Mesenchymal stem cell (in vitro differentiated cells and primary cell): ENCODE results near the gene COL24A1.

ENCODE experiments used
- DNase-seq: peaks from one replicate; pipeline ENCODE4 v3.0.0-alpha.2; 2013
- H2AFZ ChIP-seq: one replicate; pipeline ENCODE4 v1.6.1; 2013; ENCODE audit warnings: low read depth, mild to moderate bottlenecking, control low read depth, inconsistent platforms, low read length, moderate library complexity
- H2AK5ac ChIP-seq: 2 replicates; pipeline ENCODE4 v1.6.1; 2013; ENCODE audit warnings: low read length, moderate library complexity, mild to moderate bottlenecking, inconsistent platforms; ENCODE audit not compliant: severe bottlenecking
- H2BK120ac ChIP-seq: one replicate; pipeline ENCODE4 v1.6.1; 2013; ENCODE audit warnings: low read depth, mild to moderate bottlenecking, inconsistent platforms, low read length, moderate library complexity
- H2BK12ac ChIP-seq, 2 experiments: one replicate each; pipeline ENCODE4 v1.6.1; 2013; ENCODE audit warnings: inconsistent platforms in 2 of 2, low read length in 2 of 2, mild to moderate bottlenecking in 2 of 2, moderate library complexity in 2 of 2, control low read depth in 1 of 2
- H2BK15ac ChIP-seq: one replicate; pipeline ENCODE4 v1.6.1; 2013; ENCODE audit warnings: mild to moderate bottlenecking, low read depth, inconsistent platforms; ENCODE audit not compliant: poor library complexity, severe bottlenecking
- H2BK5ac ChIP-seq: 2 replicates; pipeline ENCODE4 v1.6.1; 2013; ENCODE audit warnings: low read depth, mild to moderate bottlenecking, low read length, control low read depth, inconsistent platforms; ENCODE audit not compliant: poor library complexity, severe bottlenecking
- H3K14ac ChIP-seq, 2 experiments: one replicate each; pipeline ENCODE4 v1.6.1; 2013; ENCODE audit warnings: inconsistent platforms in 2 of 2, low read length in 2 of 2, control low read depth in 1 of 2, mild to moderate bottlenecking in 1 of 2, moderate library complexity in 1 of 2
- H3K18ac ChIP-seq, 2 experiments: one replicate each; pipeline ENCODE4 v1.6.1; 2013; ENCODE audit warnings: inconsistent platforms in 2 of 2, low read length in 2 of 2, control low read depth in 1 of 2, low read depth in 1 of 2, mild to moderate bottlenecking in 1 of 2
- H3K23ac ChIP-seq, 2 experiments: one replicate each; pipeline ENCODE4 v1.6.1; 2013; ENCODE audit warnings: inconsistent platforms in 2 of 2, low read length in 2 of 2, mild to moderate bottlenecking in 2 of 2, moderate library complexity in 2 of 2, control low read depth in 1 of 2
- H3K27ac ChIP-seq: 2 replicates; pipeline ENCODE4 v1.5.1; 2013; ENCODE audit warnings: mild to moderate bottlenecking, moderate library complexity, low read length, control low read depth, inconsistent platforms; ENCODE audit not compliant: poor library complexity, severe bottlenecking
- H3K27me3 ChIP-seq, 2 experiments: 2 replicates each; pipeline versions ENCODE4 v1.6.1 to v1.7.0; 2013; ENCODE audit warnings: low read length in 2 of 2, mild to moderate bottlenecking in 2 of 2, moderate library complexity in 2 of 2, control low read depth in 1 of 2, inconsistent platforms in 1 of 2; ENCODE audit not compliant: control insufficient read depth in 1 of 2, insufficient read depth in 1 of 2
- H3K36me3 ChIP-seq, 2 experiments: 2 replicates each; pipeline versions ENCODE4 v1.6.1 to v1.7.0; 2013; ENCODE audit warnings: low read length in 2 of 2, control low read depth in 1 of 2, inconsistent platforms in 1 of 2, low read depth in 1 of 2, mild to moderate bottlenecking in 1 of 2; ENCODE audit not compliant: insufficient read depth in 2 of 2, control insufficient read depth in 1 of 2
- H3K4ac ChIP-seq, 2 experiments: one replicate each; pipeline ENCODE4 v1.6.1; 2013; ENCODE audit warnings: inconsistent platforms in 2 of 2, low read length in 2 of 2, mild to moderate bottlenecking in 2 of 2, moderate library complexity in 2 of 2, control low read depth in 1 of 2, low read depth in 1 of 2
- H3K4me1 ChIP-seq: 2 replicates; pipeline ENCODE4 v1.6.1; 2013; ENCODE audit warnings: low read depth, low read length, control low read depth; ENCODE audit not compliant: control insufficient read depth, insufficient read depth
- H3K4me2 ChIP-seq: 2 replicates; pipeline ENCODE4 v1.6.1; 2013; ENCODE audit warnings: low read length, mild to moderate bottlenecking, inconsistent platforms; ENCODE audit not compliant: poor library complexity, severe bottlenecking
- H3K4me3 ChIP-seq, 2 experiments: 2 replicates each; pipeline versions ENCODE4 v1.5.1 to v1.7.0; 2013; ENCODE audit warnings: low read length in 2 of 2, mild to moderate bottlenecking in 2 of 2, control low read depth in 1 of 2, low read depth in 1 of 2; ENCODE audit not compliant: insufficient read depth in 1 of 2
- H3K79me1 ChIP-seq: replicated peaks from 2 replicates; pipeline ENCODE4 v1.6.1; 2013; ENCODE audit warnings: mild to moderate bottlenecking, control low read depth, low read length, inconsistent platforms; ENCODE audit not compliant: poor library complexity, severe bottlenecking
- H3K9ac ChIP-seq: 2 replicates; pipeline ENCODE4 v1.7.0; 2013; ENCODE audit warnings: mild to moderate bottlenecking, low read length, moderate library complexity
- H3K9me3 ChIP-seq: 2 replicates; pipeline ENCODE4 v1.7.0; 2013; ENCODE audit warnings: mild to moderate bottlenecking, low read length; ENCODE audit not compliant: control insufficient read depth
- H4K8ac ChIP-seq: one replicate; pipeline ENCODE4 v1.6.1; 2013; ENCODE audit warnings: inconsistent platforms, mild to moderate bottlenecking, low read length, moderate library complexity
- H4K91ac ChIP-seq: one replicate; pipeline ENCODE4 v1.6.1; 2013; ENCODE audit warnings: mild to moderate bottlenecking, low read length, inconsistent platforms
- WGBS: methylation state at CpG from one replicate; pipeline ENCODE4 v1.1.7; 2013; ENCODE audit warnings: mixed read lengths; 5-methylcytosine and 5-hydroxymethylcytosine counted together

The COL24A1 gene

GRCh38 chr1:86138746-86139145 lies 17.8 kb downstream of the COL24A1 start:
- H2BK5ac ChIP-seq: no peak overlapping the region
- no peak overlapping the region for H3K4me2 ChIP-seq
- no peaks in the 10 kb centered on the region for H3K36me3 ChIP-seq
- H3K9me3 ChIP-seq: no peaks in the 10 kb centered on the region
- H2AK5ac ChIP-seq: no peak overlapping the region
- no peak overlapping the region for H4K91ac ChIP-seq
- no peak overlapping the region for H2AFZ ChIP-seq
- H3K4me1 ChIP-seq: no peaks in the 10 kb centered on the region
- H2BK120ac ChIP-seq: no peak overlapping the region
- H4K8ac ChIP-seq: no peak overlapping the region
- no peak overlapping the region for H3K4ac ChIP-seq
- H3K4me3 ChIP-seq: no peak overlapping the region
- no peaks in the 10 kb centered on the region for H3K79me1 ChIP-seq
- WGBS: 42% methylated on average over 1 of the region's 3 CpGs
- no peak overlapping the region for H2BK12ac ChIP-seq
- no peaks in the 10 kb centered on the region for H3K27me3 ChIP-seq
- H2BK15ac ChIP-seq: no peak overlapping the region
- H3K23ac ChIP-seq: no peak overlapping the region
- H3K14ac ChIP-seq: no peak overlapping the region
- H3K9ac ChIP-seq: no peak overlapping the region
- DNase-seq: peak; percentile 75
- no peak overlapping the region for H3K18ac ChIP-seq
- H3K27ac ChIP-seq: no peak overlapping the region

GRCh38 chr1:86137436-86137835 lies 19.1 kb downstream of the COL24A1 start:
- H3K36me3 ChIP-seq: no peaks in the 10 kb centered on the region
- H2AK5ac ChIP-seq: no peak overlapping the region
- WGBS: no CpG with 5 or more reads among the region's 1 CpG
- no peak overlapping the region for H3K14ac ChIP-seq
- no peak overlapping the region for H2BK15ac ChIP-seq
- H3K4me2 ChIP-seq: no peak overlapping the region
- no peak overlapping the region for H4K91ac ChIP-seq
- no peak overlapping the region for H3K27ac ChIP-seq
- H3K4ac ChIP-seq: no peak overlapping the region
- no peak overlapping the region for H3K23ac ChIP-seq
- H3K4me1 ChIP-seq: no peaks in the 10 kb centered on the region
- H2AFZ ChIP-seq: no peak overlapping the region
- peak overlapping the region; percentile 56 for H3K9ac ChIP-seq
- H3K9me3 ChIP-seq: no peaks in the 10 kb centered on the region
- H3K79me1 ChIP-seq: no peaks in the 10 kb centered on the region
- H2BK12ac ChIP-seq: no peak overlapping the region
- H2BK120ac ChIP-seq: no peak overlapping the region
- no peak overlapping the region for H3K4me3 ChIP-seq
- H3K27me3 ChIP-seq: no peaks in the 10 kb centered on the region
- no peak overlapping the region for H3K18ac ChIP-seq
- no peak overlapping the region for H2BK5ac ChIP-seq
- H4K8ac ChIP-seq: no peak overlapping the region
- peak; percentile 88 for DNase-seq

GRCh38 chr1:86119214-86119764 lies 37.3 kb downstream of the COL24A1 start:
- H3K4me2 ChIP-seq: no peak overlapping the region
- H2BK15ac ChIP-seq: no peak overlapping the region
- H2BK120ac ChIP-seq: no peak overlapping the region
- no peak for DNase-seq
- H4K8ac ChIP-seq: no peak overlapping the region
- no peak overlapping the region for H3K9ac ChIP-seq
- no peaks in the 10 kb centered on the region for H3K4me1 ChIP-seq
- H3K27me3 ChIP-seq: no peaks in the 10 kb centered on the region
- H3K79me1 ChIP-seq: no peaks in the 10 kb centered on the region
- H2AK5ac ChIP-seq: no peak overlapping the region
- H4K91ac ChIP-seq: no peak overlapping the region
- H3K4me3 ChIP-seq: no peak overlapping the region
- no CpG with 5 or more reads among the region's 3 CpGs for WGBS
- H3K27ac ChIP-seq: no peak overlapping the region
- H3K9me3 ChIP-seq: peaks cover 4% of the 10 kb centered on the region
- no peaks in the 10 kb centered on the region for H3K36me3 ChIP-seq
- no peak overlapping the region for H3K4ac ChIP-seq
- H3K14ac ChIP-seq: no peak overlapping the region
- no peak overlapping the region for H3K18ac ChIP-seq
- no peak overlapping the region for H2AFZ ChIP-seq
- H3K23ac ChIP-seq: no peak overlapping the region
- H2BK5ac ChIP-seq: no peak overlapping the region
- no peak overlapping the region for H2BK12ac ChIP-seq

GRCh38 chr1:86114816-86115400 lies 41.7 kb downstream of the COL24A1 start:
- no peak overlapping the region for H3K18ac ChIP-seq
- H3K9ac ChIP-seq: no peak overlapping the region
- no peak overlapping the region for H2AFZ ChIP-seq
- H2BK15ac ChIP-seq: no peak overlapping the region
- H3K27me3 ChIP-seq: no peaks in the 10 kb centered on the region
- no peaks in the 10 kb centered on the region for H3K4me1 ChIP-seq
- H2AK5ac ChIP-seq: no peak overlapping the region
- H3K23ac ChIP-seq: no peak overlapping the region
- H3K27ac ChIP-seq: no peak overlapping the region
- peaks cover 4% of the 10 kb centered on the region for H3K9me3 ChIP-seq
- no peak overlapping the region for H4K8ac ChIP-seq
- H3K14ac ChIP-seq: no peak overlapping the region
- H3K4me3 ChIP-seq: no peak overlapping the region
- WGBS: 83% methylated on average over 3 of the region's 4 CpGs
- peaks cover 0 to 3% of the 10 kb centered on the region in 2 experiments for H3K36me3 ChIP-seq
- H3K79me1 ChIP-seq: no peaks in the 10 kb centered on the region
- H3K4ac ChIP-seq: no peak overlapping the region
- H2BK5ac ChIP-seq: no peak overlapping the region
- no peak overlapping the region for H4K91ac ChIP-seq
- H2BK12ac ChIP-seq: no peak overlapping the region
- no peak overlapping the region for H3K4me2 ChIP-seq
- no peak overlapping the region for H2BK120ac ChIP-seq
- no peak for DNase-seq
